ENCODE data around the gene E2F8.

- no peak for TF ChIP-seq EZH2 (IDR thresholded peaks at IDR 0.05)
- TF ChIP-seq POLR2AphosphoS5 (IDR thresholded peaks at IDR 0.05; ENCODE audit: borderline replicate concordance, low read depth, low read length): no peak
These were observed 11.8 kb downstream of the E2F8 start for GRCh38 chr11:19228968-19229367.
